ENCODE measurements around the gene APOO.

DNA sequence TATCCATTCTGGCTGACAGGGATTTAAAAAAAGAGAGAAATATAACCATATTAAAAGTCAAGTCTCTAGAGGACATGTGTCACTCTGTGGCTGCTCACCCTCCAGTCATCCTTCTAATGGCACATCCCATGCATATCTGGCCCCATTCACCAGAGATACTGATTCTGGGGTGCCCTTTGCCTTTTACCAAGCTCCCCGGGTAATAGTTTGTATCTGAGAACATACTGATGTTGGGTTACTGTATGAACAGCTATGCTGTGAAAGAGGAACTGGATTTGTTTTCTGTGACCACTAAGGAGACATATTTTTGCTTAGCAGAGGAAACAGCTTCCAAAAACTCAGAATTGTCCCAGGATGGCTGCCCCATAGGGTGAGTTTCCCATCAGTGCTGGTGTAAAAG is 68.8 kb downstream of the APOO start:
- TF ChIP-seq CTCF (IDR thresholded peaks at IDR 0.05 in 2 of 3, conservative IDR thresholded peaks at IDR 0.05 in 1 of 3; ENCODE audit: borderline replicate concordance in 1 of 3, insufficient read depth in 1 of 3, low read depth in 2 of 3, low read length in 2 of 3) (no peak), POLR2A (IDR thresholded peaks at IDR 0.05; ENCODE audit: borderline replicate concordance, extremely low read depth, insufficient read depth, insufficient read length) (no peak), POLR2AphosphoS5 (IDR thresholded peaks at IDR 0.05; ENCODE audit: low read depth, low read length) (no peak), CEBPB (IDR thresholded peaks at IDR 0.05; ENCODE audit: low read depth) (no peak), MAX (IDR thresholded peaks at IDR 0.05) (no peak), CBX3 (IDR thresholded peaks at IDR 0.05; ENCODE audit: low read depth) (no peak), ZBTB33 (IDR thresholded peaks at IDR 0.05; ENCODE audit: extremely low read depth, insufficient replicate concordance, low read length) (no peak), EZH2phosphoT487 (IDR thresholded peaks at IDR 0.05; ENCODE audit: borderline replicate concordance) (no peak), FOSL1 (IDR thresholded peaks at IDR 0.05; ENCODE audit: low read depth) (no peak), SIN3A (IDR thresholded peaks at IDR 0.05; ENCODE audit: low read depth) (no peak)

Measured in HCT116 (cell line).